Cardiac septum (tissue), 1 donor: ENCODE measurements around the gene CASP9. TPM values are rescaled to one million over a fixed set of nuclear protein-coding genes. Genes with fewer than 3 reads are reported as not detected.
"Not testable (repeated sequence)": the region's sequence is repeated elsewhere in the genome, so short reads cannot be mapped to it uniquely, and the experiment has no call there.

ENCODE experiments used
- DNase-seq: peaks from one replicate; pipeline ENCODE4 v3.0.0-alpha.2; 2020; ENCODE audit warnings: low spot score
- intact Hi-C: fragments of 100-400 bp; cut with DNase I; formaldehyde crosslinking; loops from one replicate; pipeline ENCODE4 v1.14.0; 2022
- total RNA-seq: library from RNA; stranded (reverse); fragmentation: NEBNext Ultra II Directional; extraction: Animal tissue kit (Norgen Biotek cat#: 25700); gene quantifications from one replicate; pipeline ENCODE4 v1.2.1, GENCODE V29; 2021
- donor health status: DM: no; HTN: no; CAD: no.

The CASP9 gene
- total RNA-seq, 1 donor from 2014 or later = 10.6 TPM

DNA sequence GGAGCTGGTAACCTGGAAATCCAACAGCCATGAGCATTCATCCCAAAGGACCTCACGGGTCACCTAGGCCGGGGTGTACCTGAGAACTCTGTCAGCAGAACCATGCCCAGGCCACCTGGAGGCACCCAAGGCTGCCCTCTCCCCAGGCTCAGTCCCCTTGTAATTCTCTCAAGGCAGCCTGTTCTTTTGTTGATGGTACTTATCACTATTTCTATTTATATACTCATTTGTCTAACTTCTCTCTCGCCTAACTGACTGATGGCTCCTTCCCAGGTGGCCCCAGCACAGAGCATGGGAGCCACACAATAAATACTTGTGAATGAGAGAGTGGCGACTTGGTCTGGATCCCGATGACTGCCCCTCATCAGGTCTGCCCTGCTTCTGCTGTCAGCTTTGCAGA, 16.7 kb downstream of the CASP9 start:
- intact Hi-C loops = no loop called here

DNA sequence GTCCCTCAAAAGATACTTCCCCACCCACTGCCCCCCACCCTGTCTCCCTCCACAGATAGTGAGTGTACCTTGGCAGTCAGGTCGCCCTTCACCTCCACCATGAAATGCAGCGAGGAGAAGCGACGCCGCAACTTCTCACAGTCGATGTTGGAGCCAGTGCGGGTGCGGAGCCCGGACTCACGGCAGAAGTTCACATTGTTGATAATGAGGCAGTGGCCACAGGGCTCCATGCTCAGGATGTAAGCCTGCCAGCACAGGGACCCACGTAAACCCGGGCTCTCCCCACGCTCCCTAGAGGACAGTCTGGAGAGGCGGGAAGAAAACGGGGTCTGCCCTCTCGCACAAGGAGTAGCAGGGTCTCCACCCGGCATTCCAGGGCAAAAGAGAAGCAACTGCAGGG, 17.2 kb downstream of the CASP9 start:
- intact Hi-C loops = no loop called here

More for the DNA sequence above, 16.7 kb downstream of the CASP9 start:
- no peak for DNase-seq

DNA sequence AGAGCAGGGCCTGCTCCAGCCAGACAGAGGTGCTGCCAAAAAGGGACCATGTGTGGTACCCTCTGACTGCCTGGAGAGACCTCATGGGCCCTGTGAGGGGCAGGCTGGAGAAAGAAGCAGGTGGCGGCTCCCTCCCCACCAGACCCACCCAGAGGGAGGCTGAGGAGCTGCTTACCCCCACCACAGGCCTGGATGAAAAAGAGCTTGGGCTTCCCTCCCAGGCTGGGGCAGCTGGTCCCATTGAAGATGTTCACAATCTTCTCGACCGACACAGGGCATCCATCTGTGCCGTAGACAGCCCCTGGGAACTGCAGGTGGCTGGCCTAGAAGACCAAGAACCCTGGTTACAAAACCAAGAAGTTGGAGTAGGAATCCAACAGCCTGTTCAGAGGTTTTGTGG, 19.6 kb downstream of the CASP9 start:
- intact Hi-C loops = loop anchor here (5.0 kb wide), 1 partner anchor 182 kb away; no protein-coding TSS in a partner anchor
- DNase-seq = no peak

More for the DNA sequence above, 17.2 kb downstream of the CASP9 start:
- no peak for DNase-seq

DNA sequence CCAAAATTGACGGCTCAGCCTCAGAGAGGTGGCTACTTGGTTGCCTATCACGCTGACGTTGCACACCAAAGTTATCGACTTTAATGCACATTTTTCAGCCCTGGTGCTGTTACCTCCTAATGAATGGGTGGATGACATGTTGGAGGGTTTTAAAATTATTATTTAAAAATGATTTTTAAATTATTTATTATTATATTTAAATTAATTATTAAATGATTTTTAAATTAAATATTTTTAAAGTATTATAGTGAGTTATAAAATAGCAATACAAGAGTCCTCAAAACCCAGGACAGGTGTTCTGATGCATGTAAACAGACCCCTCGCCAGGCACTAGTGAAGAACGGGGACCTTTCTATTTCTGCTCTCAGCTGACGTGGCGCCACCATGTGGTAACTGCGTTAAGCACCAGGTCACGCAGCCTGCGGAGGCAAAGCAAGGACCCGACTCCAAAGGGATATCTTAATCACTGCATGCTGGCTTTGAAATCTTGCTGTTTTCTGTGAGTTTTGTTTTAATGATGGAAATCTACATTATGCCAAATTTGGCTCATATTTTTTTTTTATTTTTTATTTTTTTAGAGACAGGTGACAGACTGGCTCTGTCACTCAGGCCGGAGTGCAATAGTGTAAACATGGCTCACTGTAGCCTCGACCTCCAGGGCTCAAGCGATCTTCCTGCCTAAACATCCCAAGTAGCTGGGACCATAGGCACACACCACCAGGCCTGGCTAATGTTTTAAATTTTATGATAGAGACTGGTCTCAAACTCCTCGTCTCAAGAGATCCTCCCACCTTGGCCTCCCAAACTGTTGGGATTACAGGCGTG, 22.6 kb downstream of the CASP9 start:
- intact Hi-C loops = loop anchor here (5.0 kb wide), 1 partner anchor 179 kb away; no protein-coding TSS in a partner anchor
- peak; percentile 80 for DNase-seq

DNA sequence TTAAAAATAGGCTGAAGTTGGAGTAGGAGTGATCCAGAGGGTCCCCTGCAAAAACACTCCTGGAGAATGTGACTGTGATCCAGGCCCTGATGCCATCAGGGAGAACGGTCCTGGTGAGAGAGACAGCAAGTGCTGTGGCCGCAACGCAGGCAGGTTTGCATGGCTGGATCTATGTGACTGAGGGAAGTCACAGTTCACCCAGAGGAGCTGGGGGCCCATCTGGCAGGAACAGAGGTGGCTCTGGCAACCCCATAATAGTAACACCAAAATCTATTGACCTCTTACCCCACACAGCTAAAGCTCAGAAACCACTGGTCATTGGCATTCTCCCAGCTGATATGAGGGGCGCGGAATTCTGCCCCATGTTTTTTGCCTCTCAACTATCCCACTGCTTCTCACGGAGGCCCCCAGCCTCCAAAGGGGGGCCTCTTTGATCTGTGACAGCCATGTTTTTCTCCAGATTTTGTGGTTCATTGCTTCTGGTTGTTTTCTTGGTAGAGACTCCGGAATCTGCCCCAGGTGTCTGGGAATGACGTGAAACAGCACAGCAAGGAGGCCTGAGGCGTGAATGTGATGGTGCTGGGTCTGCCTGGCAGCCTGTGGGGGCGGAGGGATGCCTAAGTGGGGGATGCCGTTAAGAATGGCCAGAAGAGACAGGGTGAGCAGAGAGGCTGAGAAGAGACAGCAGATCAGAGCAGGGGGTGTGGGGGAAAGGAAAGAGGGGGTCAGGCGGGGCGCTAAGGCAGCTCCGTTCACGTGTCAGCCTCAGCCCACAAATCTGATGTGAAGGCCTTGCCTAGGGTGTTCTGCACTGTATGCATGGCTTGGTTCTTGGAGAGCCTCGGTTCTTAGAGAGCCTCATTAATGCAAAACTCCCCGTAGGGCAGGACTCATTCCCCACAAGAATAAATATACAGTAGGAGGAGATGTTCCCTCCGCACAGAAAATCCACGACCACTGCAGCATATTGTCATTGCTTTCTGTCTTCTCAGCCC, 23.5 kb downstream of the CASP9 start:
- intact Hi-C loops = loop anchor here (5.0 kb wide), 1 partner anchor 178 kb away; no protein-coding TSS in a partner anchor
- no peak for DNase-seq

DNA sequence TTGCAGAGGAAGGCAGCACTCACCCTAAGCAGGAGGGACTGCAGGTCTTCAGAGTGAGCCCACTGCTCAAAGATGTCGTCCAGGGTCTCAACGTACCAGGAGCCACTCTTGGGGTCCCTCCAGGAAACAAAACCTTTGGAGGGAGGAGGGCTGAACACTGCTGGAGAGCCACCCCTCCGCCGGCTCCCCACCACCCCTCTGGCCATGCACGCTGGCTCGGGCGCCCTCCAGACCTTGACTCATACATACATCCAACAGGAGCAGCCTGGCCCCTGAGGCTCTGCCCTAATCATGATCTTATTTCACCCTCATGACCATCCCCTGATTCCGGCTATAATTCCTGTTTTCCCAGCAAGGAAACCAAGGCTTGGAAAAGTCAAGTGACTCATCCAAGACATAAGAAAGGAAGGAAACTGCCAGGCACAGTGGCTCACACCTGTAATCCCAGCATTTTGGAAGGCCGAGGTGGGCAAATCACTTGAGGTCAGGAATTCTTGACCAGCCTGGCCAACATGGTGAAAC, 30.1 kb downstream of the CASP9 start:
- intact Hi-C loops = no loop called here
- DNase-seq = no peak

DNA sequence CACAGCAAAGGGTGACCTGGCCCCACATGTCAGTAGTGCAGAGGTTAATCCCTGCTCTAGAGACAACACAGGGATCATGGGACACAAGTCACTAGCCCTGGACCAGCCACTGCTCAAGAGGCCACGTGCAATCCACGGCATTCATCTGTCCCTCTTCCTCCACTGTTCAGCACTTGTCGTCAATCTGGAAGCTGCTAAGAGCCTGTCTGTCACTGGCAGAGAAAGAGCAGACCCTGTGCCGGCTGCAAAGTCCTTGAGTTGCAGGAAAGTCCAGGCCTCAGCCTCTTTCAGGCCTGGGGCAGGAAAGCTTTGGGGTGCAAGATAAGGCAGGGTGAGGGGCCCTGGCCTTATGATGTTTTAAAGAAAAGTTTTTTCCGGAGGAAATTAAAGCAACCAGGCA, 31.4 kb downstream of the CASP9 start:
- intact Hi-C loops = no loop called here
- DNase-seq = no peak

DNA sequence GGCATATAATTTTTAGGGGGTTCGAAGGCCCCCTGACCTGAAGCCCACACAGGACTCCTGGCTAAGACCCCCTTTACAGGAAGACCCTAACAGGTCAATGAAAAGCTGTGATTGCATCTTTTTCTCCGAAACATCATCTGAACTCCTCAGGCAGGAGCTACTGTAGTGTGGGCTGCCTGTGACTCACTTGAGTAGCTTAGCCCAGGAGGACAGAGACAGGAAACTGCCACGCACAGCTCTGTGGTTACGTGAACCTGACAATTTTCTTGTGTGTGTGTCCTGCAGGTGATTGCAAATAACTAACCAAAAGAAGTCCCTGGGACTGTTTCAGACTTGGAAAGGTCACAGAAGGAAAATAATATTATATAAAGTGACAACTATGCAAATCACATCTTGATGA, 33.0 kb downstream of the CASP9 start:
- intact Hi-C loops, DNase-seq: not testable (repeated sequence)

DNA sequence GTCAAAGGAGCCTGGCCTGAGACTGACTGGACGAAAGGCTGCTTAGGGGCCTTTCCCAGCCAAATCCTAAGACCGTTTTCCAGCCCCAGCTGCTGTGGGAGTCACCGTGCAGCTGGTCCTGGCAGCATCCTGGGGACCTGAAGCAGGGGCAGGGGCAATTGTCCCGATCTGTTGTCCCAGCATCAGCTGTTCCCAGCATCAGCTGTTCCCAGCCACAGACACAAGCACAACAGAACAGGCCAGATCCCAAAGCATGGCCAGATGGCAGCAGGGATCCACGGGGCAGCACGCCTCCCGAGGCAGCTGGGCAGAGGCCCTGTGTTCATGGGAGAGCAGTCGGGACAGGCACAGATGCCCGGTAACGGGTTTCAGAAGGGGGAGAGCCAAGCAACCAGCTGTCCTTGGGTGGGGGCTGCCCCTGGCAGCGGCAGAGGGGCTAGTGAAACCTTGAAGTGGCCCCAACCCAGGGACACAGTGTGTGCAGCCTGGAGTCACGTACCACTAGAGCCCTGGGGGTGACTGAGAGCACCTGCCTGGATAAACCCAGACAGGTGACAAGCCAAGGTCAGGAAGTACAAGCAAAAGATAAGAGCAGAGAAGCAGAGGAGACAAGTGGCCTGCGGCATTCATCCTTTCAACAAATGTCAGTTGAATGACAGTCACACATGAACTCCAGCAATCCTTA, 34.8 kb downstream of the CASP9 start:
- intact Hi-C loops = no loop called here
- DNase-seq = no peak

DNA sequence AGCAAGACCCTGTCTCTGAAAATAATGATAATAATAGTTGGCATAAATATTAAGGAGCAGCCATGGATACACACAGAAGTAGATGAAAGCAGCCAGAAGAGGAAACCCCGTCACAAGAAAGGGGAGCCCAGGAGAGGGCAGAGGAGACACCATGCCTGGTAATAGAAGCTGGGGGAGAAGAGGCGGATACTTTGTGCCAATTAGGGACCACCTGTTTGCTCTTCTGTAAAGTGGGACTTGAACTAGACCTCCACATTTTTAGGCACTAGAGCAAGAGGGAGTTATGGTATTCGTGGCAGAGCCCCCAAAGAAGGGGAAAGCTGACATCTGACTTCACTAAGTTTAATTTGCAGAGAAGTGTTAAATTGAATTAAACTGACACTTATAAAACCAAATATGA, 35.6 kb downstream of the CASP9 start:
- no peak for DNase-seq
- intact Hi-C loops = no loop called here

DNA sequence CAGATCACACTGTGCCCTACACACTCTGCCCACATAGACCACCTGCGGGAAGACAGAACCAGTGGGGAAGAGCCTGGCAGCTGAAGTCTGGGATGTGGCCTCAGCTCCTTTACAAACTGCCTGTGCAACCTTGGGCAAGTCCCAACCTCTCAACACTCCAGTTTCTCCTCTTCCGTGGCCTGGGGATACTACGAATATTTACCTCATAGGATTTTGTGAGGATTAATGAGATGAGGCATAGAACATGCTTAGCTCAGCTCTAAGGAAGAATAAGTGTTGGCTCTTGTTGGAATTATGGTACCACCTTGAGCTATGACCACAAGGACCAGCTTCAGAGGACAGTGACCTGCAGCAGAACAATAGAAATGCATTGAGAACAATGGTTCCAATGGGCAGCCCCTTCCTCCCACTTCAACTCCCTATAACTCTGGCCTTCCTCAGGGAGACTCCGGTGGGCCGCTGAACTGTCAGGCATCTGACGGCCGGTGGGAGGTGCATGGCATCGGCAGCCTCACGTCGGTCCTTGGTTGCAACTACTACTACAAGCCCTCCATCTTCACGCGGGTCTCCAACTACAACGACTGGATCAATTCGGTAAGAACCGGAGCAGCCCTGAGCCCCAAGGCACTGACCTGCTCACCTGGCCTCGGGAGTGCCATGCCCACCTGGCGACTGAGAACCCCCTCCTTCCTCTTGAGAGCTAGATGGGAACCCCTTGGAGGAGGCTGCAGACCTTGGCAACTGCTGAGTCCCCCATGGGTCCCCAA, 37.0 kb downstream of the CASP9 start:
- DNase-seq, intact Hi-C loops: not testable (repeated sequence)

DNA sequence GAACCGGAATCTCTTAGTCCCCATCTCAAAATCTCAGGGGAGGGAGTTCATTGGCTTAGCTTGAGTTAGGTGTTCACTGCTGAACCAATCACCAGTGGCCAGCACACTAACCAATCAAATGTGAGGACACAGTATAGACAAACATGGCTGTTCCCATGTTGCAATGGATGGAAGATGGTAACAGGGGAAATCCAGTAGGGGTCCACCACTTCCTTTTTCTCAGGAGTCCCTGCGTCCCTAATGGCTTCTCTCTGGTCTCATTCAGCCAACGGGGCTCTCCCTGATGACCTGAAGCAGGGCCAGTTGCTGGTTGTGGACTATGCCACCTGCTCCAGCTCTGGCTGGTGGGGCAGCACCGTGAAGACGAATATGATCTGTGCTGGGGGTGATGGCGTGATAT, 38.4 kb downstream of the CASP9 start:
- intact Hi-C loops = no loop called here
- DNase-seq = no peak

DNA sequence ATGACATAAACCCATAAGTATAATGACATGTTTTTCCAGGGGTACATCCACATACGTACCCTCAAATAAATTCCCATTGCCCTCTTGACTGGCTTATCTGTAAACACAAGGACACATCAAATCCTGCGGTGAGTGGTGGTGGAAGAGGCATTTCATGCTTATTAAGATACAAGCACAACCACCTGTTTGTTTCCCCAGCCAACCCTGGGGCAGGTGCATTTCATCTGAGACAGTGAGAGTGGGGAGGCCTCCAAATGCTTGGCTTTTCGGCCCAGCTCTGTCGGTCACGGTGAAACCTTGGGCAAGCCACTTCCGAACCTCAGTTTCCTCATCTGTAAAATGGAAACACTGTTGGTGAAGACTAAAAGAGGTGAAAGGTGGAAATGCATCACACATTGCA, 39.6 kb downstream of the CASP9 start:
- DNase-seq, intact Hi-C loops: not testable (repeated sequence)

DNA sequence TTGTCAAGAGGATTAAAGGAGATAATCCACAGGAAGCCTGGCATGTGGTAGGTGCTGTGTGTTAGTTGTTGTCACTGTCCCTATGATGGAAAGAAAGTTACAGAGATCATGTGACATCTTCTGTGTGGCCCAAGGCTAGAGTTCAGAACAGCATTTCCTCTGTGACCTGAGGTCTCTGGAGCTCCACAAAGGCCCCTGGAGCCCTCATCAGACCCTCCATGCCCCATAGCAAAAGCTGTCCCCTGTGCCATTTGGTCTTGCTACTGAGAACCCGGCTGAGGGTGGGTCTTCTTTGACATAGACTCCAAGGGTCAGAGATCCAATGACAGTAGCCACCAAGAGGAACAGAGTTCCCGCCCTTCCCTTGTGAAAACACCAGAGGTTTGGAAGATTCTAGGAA, 40.0 kb downstream of the CASP9 start:
- DNase-seq = no peak
- intact Hi-C loops = no loop called here

DNA sequence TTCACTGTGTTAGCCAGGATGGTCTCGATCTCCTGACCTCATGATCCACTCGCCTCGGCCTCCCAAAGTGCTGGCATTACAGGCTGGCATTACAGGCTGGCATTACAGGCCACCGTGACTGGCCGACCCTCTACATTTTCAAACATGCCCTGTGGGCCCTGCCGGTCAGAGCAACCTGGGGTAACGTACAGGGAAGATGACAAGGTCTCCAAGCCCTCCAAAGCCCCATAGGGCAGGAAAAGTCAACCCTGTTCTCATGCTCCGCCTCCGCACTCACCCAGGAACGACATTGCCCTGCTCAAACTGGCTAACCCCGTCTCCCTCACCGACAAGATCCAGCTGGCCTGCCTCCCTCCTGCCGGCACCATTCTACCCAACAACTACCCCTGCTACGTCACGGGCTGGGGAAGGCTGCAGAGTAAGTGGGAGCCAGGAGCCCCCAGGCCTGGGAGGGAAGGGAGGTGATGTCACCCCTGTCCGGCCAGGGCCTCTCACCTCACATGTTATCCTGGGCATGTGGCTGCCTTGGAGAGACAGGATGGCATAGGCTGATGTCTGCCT, 41.0 kb downstream of the CASP9 start:
- intact Hi-C loops, DNase-seq: not testable (repeated sequence)

DNA sequence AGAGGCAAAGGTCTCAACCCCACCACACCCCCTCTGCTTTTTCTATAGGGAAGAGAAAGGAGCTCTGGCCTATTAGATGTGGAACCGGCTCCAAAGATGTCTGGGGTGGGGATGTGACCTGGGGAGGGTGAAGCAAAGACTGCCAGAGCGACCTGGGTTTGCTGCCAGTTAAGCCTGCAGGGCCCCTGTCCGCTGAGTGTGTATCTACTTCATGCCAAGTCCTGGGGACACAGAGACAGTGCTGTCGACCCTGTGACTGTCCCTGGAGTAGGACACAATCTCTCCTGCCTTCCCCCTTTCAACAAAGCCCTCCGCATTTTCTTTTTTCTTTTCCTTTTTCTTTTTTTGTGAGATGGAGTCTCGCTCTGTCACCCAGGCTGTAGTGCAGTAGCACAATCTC, 41.6 kb downstream of the CASP9 start:
- DNase-seq, intact Hi-C loops: not testable (repeated sequence)

DNA sequence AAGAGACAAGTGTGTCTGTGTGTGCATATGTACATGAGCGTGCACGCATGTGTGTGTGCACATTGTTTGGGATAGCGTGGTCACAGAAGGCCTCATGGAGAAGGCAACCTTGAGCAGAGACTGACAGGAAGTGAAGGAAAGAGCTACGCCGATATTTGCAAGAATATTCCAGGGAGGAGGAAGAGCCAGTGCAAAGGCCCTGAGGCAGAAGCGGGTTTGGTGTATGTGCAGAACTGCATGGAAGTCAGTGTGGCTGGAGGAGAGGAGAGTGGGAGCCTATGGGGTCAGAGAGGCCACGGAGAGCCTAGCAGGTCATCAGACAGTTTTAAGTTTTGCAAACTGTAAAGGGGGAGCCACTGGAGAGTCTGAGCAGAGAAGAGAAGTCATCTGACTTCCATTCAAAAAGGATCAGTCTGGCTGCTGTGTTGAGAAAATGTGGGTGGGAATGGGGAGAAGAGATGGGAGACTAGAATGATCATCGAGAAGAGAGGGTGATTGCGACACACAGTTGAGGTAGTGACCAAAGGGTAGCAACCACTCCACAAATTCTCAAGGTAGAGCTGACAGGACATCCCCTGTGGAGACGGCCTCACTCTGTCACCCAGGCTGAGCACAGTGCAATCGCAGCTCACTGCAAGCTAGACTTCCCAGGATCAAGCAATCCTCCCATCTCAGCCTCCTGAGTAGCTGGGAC, 44.2 kb downstream of the CASP9 start:
- intact Hi-C loops = no loop called here
- no peak for DNase-seq
